Eye (tissue), 1 donor: ENCODE results near the gene PRICKLE2.

Experiments
- DNase-seq: peaks from one replicate; pipeline ENCODE4 v3.0.0-alpha.2; 2015

Gene PRICKLE2

GRCh38 chr3:64218746-64219145 is 6.5 kb downstream of the PRICKLE2 start:
- DNase-seq = no peak

GRCh38 chr3:64218329-64218728 is 6.9 kb downstream of the PRICKLE2 start:
- no peak for DNase-seq

- DNase-seq = peak; percentile 59
Measured at GRCh38 chr3:64216274-64217147, 8.8 kb downstream of the PRICKLE2 start.

DNA sequence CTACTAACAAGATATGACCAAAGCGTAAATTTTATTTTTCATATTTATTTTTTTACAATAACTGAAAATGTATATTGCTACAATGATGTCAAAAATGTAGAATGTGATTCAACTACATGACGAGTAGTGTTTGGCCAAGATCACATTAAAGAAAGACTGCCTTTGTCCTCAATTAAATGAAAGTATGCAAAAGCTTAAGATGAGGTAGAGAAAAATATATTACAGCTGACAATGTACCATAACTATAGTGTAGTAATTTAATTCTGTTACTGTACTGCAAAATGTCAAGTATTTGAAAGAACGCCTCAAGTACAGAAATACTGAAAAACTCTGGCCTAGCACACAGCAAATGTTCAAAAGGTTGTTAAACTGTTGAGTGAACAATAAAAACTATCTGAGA is 9.7 kb downstream of the PRICKLE2 start:
- DNase-seq = no peak

DNA sequence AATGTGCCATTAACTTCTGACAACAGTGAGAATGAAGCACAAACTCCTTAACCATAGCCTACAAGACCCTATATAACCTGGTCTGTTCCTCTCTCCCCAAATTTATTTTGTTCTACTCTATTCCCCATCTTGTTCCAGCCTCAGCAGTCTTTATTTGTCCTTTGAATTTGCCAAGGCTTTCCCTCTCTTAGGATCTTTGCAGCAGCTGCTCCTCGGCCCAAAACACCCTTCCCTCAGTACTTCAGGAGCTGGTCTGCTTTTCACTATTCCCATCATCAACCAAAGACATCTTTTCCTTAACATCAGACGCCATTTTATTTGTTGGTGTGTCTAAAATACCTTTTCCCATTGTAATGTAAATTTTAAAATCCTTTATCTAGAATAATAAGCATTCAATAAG is 10.2 kb downstream of the PRICKLE2 start:
- DNase-seq = no peak

GRCh38 chr3:64214381-64215018 is 10.8 kb downstream of the PRICKLE2 start:
- peak; percentile 64 for DNase-seq

GRCh38 chr3:64213962-64214379 is 11.3 kb downstream of the PRICKLE2 start:
- peak; percentile 79 for DNase-seq

DNA sequence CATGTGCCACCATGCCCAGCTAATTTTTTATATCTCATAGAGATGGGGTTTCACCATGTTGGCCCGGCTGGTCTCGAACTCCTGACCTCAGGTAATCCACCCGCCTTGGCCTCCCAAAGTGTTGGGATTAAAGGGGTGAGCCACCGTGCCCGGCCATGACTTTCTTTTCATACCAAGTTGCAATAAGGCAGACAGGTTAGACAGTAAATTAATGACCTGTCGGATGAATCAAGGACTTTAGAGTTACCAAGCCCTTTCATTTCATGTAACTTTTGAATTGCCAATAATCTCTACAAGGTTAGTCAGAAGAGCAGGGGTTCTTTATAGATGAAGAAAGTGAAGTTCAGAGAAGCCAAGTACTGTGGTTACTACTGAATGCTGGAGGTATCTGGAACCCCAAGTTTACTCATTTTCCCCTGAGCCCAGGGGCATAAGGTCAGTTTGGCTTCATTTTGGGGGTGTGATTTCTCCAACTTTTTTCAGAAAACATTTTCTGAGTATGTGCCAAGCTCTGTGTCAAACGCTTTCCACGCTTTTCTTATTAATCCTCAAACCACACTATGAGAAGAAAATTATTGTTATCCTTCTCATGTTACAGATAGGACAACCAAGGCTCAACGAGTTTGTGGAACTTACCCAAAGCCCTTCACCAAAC is 11.9 kb downstream of the PRICKLE2 start:
- DNase-seq = no peak

- DNase-seq = no peak
Measured at GRCh38 chr3:64209866-64210621, 15.2 kb downstream of the PRICKLE2 start.

DNA sequence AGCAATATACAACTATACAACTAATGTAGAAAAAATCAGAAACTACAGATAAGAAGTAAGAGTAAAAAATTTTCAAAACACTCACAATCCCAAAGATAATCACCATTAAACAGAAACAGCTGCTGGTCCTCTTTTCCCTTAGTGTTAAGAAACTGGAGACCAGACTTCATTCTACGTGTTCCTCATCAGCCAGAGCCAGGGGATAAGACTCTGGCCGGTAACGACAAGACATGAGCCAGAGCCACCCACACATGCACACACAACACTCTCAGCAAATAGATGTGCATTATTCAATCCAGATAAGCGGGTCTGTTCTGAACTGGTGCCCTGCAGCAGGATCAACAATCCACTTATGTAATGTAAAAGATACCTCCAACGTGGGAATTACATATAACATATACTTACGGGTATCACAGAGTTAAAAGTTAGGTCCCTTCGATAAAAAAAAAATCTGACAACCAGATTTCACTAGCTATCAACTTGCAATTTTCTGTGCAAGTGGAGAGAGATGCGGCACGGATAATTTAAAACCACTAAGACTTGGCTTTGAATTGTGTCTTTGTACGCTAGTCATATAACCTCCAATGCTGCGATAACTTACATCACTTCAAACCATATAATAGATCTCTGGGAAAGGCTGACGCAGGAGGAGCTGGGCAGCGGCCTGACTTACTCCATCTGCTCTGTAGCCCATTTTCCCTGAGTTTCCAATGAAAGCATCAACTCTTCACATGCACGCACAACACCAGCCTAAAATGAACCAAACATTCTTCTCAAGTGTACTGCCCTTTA is 17.8 kb downstream of the PRICKLE2 start:
- DNase-seq = peak; percentile 65

DNA sequence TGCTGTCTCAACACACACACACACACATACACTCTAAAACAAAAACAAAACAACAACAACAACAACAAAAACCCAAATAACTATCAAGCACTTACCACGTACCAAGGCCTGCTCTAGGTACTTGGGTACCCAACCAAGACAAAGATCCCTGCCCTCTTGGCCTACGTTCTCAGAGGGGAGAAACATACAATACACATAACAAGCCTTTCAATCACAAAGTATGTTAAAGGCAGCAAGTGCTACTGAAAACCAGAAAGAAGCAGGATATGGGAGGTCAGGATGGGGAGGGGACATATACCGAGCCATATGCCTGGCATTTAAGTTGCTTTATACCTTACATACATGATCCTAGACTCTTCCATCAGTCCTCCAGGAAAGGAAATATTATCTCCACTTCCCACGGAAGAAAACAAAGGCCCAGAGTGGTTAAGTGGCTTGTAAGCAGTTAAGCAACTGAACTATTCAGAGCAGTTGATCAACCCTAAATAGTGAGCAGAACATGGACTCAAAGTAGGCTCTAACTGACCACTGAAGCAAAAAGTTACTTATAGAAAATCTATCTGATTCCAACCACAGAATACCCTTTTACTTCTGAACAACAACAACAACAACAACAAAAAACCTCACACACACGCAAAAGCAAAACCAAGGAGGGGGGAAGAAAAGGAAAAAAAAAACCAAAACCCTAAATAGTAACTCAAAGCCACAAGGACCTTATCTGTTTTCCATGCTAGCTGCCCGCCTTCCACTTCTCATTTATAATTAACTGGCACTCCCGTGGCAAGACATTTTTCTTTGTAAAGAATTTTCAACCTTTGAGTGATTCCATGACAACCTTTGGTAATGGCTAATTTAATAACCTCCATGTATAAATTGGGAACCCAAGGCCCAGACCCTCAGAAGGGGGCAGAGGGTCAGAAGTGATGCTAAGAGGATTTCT is 21.0 kb downstream of the PRICKLE2 start:
- no peak for DNase-seq

DNA sequence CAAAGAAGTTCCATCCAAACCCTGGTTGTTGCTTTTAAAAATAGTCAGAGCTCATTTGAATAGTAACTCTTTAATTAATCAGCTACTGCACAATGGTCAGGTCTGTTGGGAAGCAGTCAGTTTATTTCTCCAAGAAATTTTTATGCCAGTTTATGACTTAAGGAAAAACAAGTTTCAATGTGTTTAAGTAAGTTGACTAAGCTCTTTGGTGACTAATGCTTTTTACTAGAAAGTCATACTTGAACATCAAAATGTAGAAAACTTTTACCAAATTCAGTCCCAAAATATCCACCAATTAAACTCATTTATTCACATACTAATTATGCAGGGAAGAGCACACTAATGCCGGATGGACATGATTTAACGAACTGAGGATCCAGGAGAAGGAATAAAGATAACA is 22.1 kb downstream of the PRICKLE2 start:
- DNase-seq = no peak

DNA sequence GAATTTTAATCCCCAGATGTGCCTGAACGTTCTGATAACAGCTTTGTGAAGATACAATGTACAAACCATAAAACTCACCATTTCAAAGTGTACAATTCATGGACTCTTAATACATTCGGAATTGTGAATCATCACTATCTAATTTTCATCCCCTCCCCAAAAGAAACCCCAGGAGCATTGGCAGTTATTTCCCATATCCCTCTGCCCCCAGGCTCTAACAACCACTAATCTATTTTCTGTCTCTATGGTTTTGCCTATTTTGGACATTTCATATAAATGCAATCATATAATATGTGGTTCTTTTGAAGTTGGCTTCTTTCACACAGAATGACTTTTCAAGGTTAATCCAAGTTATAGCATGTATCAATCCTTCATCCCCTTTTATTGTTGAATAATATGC is 25.3 kb downstream of the PRICKLE2 start:
- DNase-seq = no peak

DNA sequence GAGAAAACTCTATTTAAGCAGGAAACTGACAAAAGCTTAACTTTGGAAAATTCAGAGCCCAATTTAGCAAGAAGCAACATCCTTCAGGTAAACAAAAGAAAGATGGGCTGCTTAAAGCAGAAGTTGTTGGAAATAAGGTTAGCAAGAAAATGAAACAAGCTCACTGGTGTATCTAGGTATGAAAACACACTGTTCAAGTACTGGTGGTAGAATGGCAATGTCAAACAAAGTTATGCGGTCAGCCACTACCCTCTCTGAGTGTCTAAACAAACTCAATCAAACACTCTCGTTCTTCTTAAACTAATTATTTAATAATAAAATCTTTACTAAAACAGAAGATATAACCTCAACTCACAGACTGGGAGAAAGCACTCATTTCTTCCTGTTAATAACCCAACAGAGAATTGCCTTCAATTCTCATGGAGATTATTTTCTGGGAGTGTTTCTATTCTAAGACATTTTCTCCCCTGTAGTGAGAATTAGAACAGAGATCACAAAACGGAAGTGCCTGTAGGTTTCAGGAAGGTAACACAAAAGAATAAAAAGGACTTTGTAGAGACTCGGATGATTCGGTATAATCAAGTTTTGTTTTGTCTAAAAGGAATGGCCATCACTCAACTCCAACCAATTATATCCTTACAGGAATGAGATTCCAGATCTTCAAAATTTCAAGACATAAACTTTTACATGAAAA is 28.9 kb downstream of the PRICKLE2 start:
- DNase-seq = no peak

- DNase-seq = no peak
Measured at GRCh38 chr3:64195789-64196188, 29.5 kb downstream of the PRICKLE2 start.

DNA sequence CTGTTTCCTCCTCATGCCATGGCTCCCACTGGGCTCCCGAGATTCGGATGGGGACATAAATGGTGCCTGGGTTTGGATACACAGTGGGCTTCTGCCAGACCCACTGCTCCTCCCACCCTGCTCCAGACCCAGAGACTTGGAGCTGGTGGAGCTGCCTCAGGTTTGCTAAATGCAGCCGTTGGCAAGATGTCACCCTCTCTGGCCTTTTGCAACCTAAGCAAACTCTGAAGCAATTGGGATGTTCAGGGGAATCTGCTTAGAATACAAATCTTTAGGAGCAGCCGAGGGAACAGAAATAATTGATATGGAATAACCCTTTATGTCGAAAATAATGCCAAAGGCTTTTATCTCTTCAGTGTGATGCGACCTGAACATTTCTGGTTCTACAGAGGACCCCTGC is 33.4 kb downstream of the PRICKLE2 start:
- no peak for DNase-seq

DNA sequence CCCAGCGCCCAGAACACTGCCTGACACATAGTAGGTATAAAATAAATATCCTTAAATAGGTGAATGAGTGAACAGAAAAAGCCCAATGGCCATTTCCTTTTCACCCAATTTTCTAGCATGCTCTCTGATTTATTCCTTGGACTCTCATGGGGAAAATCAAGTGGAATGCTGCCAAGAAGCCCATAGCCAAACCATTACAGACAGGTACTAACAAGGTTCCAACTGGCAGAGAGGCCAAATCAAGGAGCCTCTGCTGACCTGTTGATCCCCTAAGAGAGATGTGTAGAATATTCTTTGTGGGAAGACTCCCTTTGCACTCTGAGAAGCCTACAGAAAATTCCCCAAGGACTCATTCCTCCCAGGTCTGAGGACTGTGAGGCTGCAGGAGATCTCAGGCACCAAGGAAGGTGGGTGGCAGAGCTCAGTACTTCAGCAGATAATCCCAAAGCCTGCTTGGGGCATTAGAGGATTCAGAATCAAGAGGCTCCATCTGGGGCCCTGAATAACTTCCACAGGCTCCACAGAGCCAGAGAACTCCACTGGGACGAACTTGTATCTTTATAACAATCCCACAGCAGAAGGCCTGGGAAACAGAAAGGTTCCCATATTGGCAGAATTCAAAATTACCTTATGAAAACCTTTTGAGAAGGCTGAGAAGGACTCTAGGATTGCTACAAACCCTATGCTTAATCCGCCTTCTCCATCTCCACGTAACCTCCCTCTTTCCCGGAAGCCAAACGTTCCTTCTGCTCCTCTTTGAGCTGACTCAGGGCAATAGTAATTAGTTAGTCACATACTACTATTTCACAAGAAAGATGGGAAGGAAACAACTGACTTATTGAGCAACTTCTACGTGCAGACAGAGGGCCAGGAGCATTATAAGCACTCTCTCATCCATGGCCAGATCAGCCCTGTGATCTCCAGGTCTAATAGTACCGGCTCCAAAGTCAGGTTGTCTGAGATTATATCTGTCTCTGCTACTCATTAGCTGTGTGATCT is 34.5 kb downstream of the PRICKLE2 start:
- DNase-seq = no peak

DNA sequence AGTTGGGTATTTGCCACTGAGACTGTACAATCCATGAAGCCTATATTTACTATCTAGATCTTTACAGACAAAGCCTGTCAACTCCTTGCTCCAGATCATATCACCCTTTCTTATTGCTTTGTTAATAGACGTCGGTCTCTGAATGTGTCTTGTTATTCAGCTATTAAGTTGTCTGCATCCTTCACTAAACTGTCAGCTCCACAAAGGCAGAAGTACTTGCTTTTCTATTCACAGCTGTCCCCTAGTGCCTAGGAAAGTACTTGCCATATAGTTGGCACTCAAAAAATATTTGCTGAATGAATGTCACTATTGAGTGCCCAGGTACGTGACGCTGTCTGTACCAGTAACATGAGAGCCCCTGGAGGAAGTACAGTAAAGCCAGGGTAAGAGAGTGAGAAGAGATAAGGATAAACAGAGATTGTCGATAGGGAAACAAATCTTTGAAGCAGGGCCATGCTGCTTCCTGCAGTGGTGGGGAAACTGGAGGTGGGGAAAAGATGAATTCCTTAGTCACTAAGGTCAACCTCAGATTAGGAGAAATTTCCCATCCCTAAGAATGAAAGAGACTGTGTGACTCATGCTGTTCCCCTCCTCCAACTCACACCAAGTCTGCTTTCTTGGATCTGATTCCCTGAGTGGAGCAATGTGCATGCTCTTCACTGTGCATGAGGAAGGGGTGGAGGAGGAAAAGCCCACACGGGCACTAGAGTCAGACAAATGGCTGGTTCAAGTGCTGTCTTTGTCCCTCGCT is 36.3 kb downstream of the PRICKLE2 start:
- peak; percentile 26 for DNase-seq
